ENCODE results near the gene ZNF692.

- TF ChIP-seq JUN (CRISPR knock-in tag; IDR thresholded peaks at IDR 0.05), result no peak
- TF ChIP-seq CTCF (IDR thresholded peaks at IDR 0.05), result no peak
- TF ChIP-seq, protein P1, sequence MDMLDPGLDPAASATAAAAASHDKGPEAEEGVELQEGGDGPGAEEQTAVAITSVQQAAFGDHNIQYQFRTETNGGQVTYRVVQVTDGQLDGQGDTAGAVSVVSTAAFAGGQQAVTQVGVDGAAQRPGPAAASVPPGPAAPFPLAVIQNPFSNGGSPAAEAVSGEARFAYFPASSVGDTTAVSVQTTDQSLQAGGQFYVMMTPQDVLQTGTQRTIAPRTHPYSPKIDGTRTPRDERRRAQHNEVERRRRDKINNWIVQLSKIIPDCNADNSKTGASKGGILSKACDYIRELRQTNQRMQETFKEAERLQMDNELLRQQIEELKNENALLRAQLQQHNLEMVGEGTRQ (CRISPR knock-in tag; IDR thresholded peaks at IDR 0.05), result no peak
- TF ChIP-seq ZNF423 (CRISPR knock-in tag; IDR thresholded peaks at IDR 0.05), result no peak
- TF ChIP-seq, protein P2, sequence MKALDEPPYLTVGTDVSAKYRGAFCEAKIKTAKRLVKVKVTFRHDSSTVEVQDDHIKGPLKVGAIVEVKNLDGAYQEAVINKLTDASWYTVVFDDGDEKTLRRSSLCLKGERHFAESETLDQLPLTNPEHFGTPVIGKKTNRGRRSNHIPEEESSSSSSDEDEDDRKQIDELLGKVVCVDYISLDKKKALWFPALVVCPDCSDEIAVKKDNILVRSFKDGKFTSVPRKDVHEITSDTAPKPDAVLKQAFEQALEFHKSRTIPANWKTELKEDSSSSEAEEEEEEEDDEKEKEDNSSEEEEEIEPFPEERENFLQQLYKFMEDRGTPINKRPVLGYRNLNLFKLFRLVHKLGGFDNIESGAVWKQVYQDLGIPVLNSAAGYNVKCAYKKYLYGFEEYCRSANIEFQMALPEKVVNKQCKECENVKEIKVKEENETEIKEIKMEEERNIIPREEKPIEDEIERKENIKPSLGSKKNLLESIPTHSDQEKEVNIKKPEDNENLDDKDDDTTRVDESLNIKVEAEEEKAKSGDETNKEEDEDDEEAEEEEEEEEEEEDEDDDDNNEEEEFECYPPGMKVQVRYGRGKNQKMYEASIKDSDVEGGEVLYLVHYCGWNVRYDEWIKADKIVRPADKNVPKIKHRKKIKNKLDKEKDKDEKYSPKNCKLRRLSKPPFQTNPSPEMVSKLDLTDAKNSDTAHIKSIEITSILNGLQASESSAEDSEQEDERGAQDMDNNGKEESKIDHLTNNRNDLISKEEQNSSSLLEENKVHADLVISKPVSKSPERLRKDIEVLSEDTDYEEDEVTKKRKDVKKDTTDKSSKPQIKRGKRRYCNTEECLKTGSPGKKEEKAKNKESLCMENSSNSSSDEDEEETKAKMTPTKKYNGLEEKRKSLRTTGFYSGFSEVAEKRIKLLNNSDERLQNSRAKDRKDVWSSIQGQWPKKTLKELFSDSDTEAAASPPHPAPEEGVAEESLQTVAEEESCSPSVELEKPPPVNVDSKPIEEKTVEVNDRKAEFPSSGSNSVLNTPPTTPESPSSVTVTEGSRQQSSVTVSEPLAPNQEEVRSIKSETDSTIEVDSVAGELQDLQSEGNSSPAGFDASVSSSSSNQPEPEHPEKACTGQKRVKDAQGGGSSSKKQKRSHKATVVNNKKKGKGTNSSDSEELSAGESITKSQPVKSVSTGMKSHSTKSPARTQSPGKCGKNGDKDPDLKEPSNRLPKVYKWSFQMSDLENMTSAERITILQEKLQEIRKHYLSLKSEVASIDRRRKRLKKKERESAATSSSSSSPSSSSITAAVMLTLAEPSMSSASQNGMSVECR (CRISPR knock-in tag; IDR thresholded peaks at IDR 0.05; ENCODE audit: borderline replicate concordance), result no peak
- TF ChIP-seq MLX (CRISPR knock-in tag; IDR thresholded peaks at IDR 0.05), result no peak
- no peak for TF ChIP-seq RELA (CRISPR knock-in tag; IDR thresholded peaks at IDR 0.05; ENCODE audit: borderline replicate concordance)
- TF ChIP-seq, protein P3, sequence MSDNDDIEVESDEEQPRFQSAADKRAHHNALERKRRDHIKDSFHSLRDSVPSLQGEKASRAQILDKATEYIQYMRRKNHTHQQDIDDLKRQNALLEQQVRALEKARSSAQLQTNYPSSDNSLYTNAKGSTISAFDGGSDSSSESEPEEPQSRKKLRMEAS (CRISPR knock-in tag; IDR thresholded peaks at IDR 0.05), result no peak
- TF ChIP-seq NFE2L1 (CRISPR knock-in tag; IDR thresholded peaks at IDR 0.05), result no peak
Observed at GRCh38 chr1:248901578-248901977, 42.7 kb upstream of the ZNF692 start.
